Measurements from ENCODE around the gene KIAA0825. TPM values are rescaled to one million over a fixed set of nuclear protein-coding genes. Genes with fewer than 3 reads are reported as not detected.

Gene KIAA0825
- total RNA-seq, 1 donor from 2014 or later: 0.26 TPM

- DNase-seq (ENCODE audit: low read depth) (no peak), FAIRE-seq (no peak)
- H3K36me3 ChIP-seq (ENCODE audit: control insufficient read depth, insufficient read depth, low read length): no peaks in the 10 kb centered on the region
- TF ChIP-seq CTCF (IDR thresholded peaks at IDR 0.05; ENCODE audit: insufficient read depth, low read length, severe bottlenecking): no peak
- H3K4me3 ChIP-seq (ENCODE audit: low read depth, low read length): no peak overlapping the region
- H3K27me3 ChIP-seq (ENCODE audit: control insufficient read depth, insufficient read depth, low read length): no peaks in the 10 kb centered on the region
These were observed 5.5 kb upstream of the KIAA0825 start for GRCh38 chr5:94623877-94624276.

GRCh38 chr5:94623011-94623410, 4.6 kb upstream of the KIAA0825 start:
- DNase-seq (ENCODE audit: low read depth) (no peak), FAIRE-seq (no peak)
- no peaks in the 10 kb centered on the region for H3K27me3 ChIP-seq (ENCODE audit: control insufficient read depth, insufficient read depth, low read length)
- no peak for TF ChIP-seq CTCF (IDR thresholded peaks at IDR 0.05; ENCODE audit: insufficient read depth, low read length, severe bottlenecking)
- no peaks in the 10 kb centered on the region for H3K36me3 ChIP-seq (ENCODE audit: control insufficient read depth, insufficient read depth, low read length)
- H3K4me3 ChIP-seq (ENCODE audit: low read depth, low read length): no peak overlapping the region

- H3K36me3 ChIP-seq (ENCODE audit: control insufficient read depth, insufficient read depth, low read length): no peaks in the 10 kb centered on the region
- DNase-seq (ENCODE audit: low read depth): no peak
- FAIRE-seq: no peak
- TF ChIP-seq CTCF (IDR thresholded peaks at IDR 0.05; ENCODE audit: insufficient read depth, low read length, severe bottlenecking): no peak
- H3K4me3 ChIP-seq (ENCODE audit: low read depth, low read length): no peak overlapping the region
- H3K27me3 ChIP-seq (ENCODE audit: control insufficient read depth, insufficient read depth, low read length): no peaks in the 10 kb centered on the region
These were observed 3.4 kb upstream of the KIAA0825 start for GRCh38 chr5:94621763-94622162.

- Histone ChIP-seq H3K4me3 (ENCODE audit: low read depth, low read length) (no peak overlapping the region), H3K27me3 (ENCODE audit: control insufficient read depth, insufficient read depth, low read length) (no peaks in the 10 kb centered on the region), H3K36me3 (ENCODE audit: control insufficient read depth, insufficient read depth, low read length) (no peaks in the 10 kb centered on the region)
- DNase-seq (ENCODE audit: low read depth) (no peak), FAIRE-seq (no peak)
- TF ChIP-seq CTCF (IDR thresholded peaks at IDR 0.05; ENCODE audit: insufficient read depth, low read length, severe bottlenecking): no peak
These were observed 1.9 kb upstream of the KIAA0825 start for GRCh38 chr5:94620256-94620655.

- FAIRE-seq: no peak
- Histone ChIP-seq H3K27me3 (ENCODE audit: control insufficient read depth, insufficient read depth, low read length) (no peaks in the 10 kb centered on the region), H3K36me3 (ENCODE audit: control insufficient read depth, insufficient read depth, low read length) (no peaks in the 10 kb centered on the region), H3K4me3 (ENCODE audit: low read depth, low read length) (peak overlapping the region; percentile 84)
- peak; percentile 73 for DNase-seq (ENCODE audit: low read depth)
- no peak for TF ChIP-seq CTCF (IDR thresholded peaks at IDR 0.05; ENCODE audit: insufficient read depth, low read length, severe bottlenecking)
These were observed 343 bp downstream of the KIAA0825 start for GRCh38 chr5:94618029-94618492.

- Histone ChIP-seq H3K36me3 (ENCODE audit: control insufficient read depth, insufficient read depth, low read length) (no peaks in the 10 kb centered on the region), H3K27me3 (ENCODE audit: control insufficient read depth, insufficient read depth, low read length) (no peaks in the 10 kb centered on the region), H3K4me3 (ENCODE audit: low read depth, low read length) (no peak overlapping the region)
- DNase-seq (ENCODE audit: low read depth) (no peak), FAIRE-seq (no peak)
- TF ChIP-seq CTCF (IDR thresholded peaks at IDR 0.05; ENCODE audit: insufficient read depth, low read length, severe bottlenecking): no peak
These were observed 2.5 kb downstream of the KIAA0825 start for GRCh38 chr5:94615862-94616261.

Data from bronchial epithelial cell (primary cell).